K562 (cell line): Measurements from ENCODE around the gene H2BK1. TPM values are rescaled to one million over a fixed set of nuclear protein-coding genes. Genes with fewer than 3 reads are reported as not detected.
A peak's percentile ranks its signal among the peaks of the same experiment; 100 is the strongest.

Source experiments
- BHLHE40 ChIP-seq: IDR thresholded peaks from 2 replicates; pipeline ENCODE4 v1.6.1; 2011; ENCODE audit warnings: low read length, improper control_type of control experiment
- E2F3 ChIP-seq: fragments of 250-450 bp; sonication (Bioruptor Pico); IDR thresholded peaks from 2 replicates; pipeline ENCODE4 v1.4.0; 2020; ENCODE audit warnings: mild to moderate bottlenecking
- HEY1 ChIP-seq: fragments of 250-450 bp; sonication (Bioruptor Pico); IDR thresholded peaks from 2 replicates; pipeline ENCODE4 v1.5.0; 2020; ENCODE audit warnings: mild to moderate bottlenecking, moderate library complexity, borderline replicate concordance
- JUND ChIP-seq, 2 experiments: IDR thresholded peaks; 2 replicates in 1 of 2; 3 replicates in 1 of 2; pipeline ENCODE4 v1.6.1; 2011; ENCODE audit warnings: borderline replicate concordance in 2 of 2, low read depth in 2 of 2, low read length in 2 of 2, improper control_type of control experiment in 1 of 2, missing biosample characterization in 1 of 2, missing genetic modification characterization in 1 of 2, missing genetic modification reagents in 1 of 2
- KAT8 ChIP-seq: fragments of 450-650 bp; IDR thresholded peaks from 2 replicates; pipeline ENCODE4 v1.6.1; 2016; ENCODE audit warnings: low read depth, mild to moderate bottlenecking
- KDM4B ChIP-seq, 2 experiments: fragments of 450-650 bp in 1 of 2; sonication (generic) in 1 of 2; IDR thresholded peaks; 2 replicates each; pipeline ENCODE4 v1.6.1; 2016 to 2017; ENCODE audit warnings: borderline replicate concordance in 2 of 2, antibody characterized with exemption in 1 of 2, low read depth in 1 of 2, mild to moderate bottlenecking in 1 of 2
- MLLT1 ChIP-seq, 2 experiments: fragments of 450-650 bp; IDR thresholded peaks; 2 replicates each; pipeline ENCODE4 v1.6.1; 2016
- POLR3A ChIP-seq: IDR thresholded peaks from 2 replicates; pipeline ENCODE4 v1.6.1; 2011; ENCODE audit warnings: borderline replicate concordance, mild to moderate bottlenecking, moderate library complexity; ENCODE audit not compliant: insufficient read length, insufficient read depth; ENCODE audit errors: extremely low read depth
- SMAD3 ChIP-seq: fragments of 450-650 bp; formaldehyde crosslinking; conservative IDR thresholded peaks from 2 replicates; pipeline ENCODE4 v1.4.0; 2020; ENCODE audit warnings: mild to moderate bottlenecking
- SMC3 ChIP-seq: conservative IDR thresholded peaks from 2 replicates; pipeline ENCODE4 v1.6.1; 2011; ENCODE audit warnings: low read depth, low read length, improper control_type of control experiment; ENCODE audit not compliant: insufficient read depth
- TCF7 ChIP-seq: sonication (generic); IDR thresholded peaks from 2 replicates; pipeline ENCODE4 v1.6.1; 2016; ENCODE audit warnings: antibody characterized with exemption, borderline replicate concordance
- THRA ChIP-seq: fragments of 450-650 bp; IDR thresholded peaks from 2 replicates; pipeline ENCODE4 v1.6.1; 2017; ENCODE audit warnings: mild to moderate bottlenecking, moderate library complexity
- ZNF212 ChIP-seq: fragments of 450-650 bp; formaldehyde crosslinking; IDR thresholded peaks from 2 replicates; pipeline ENCODE4 v1.4.0; 2020; ENCODE audit warnings: mild to moderate bottlenecking
- ZNF274 ChIP-seq: IDR thresholded peaks from 2 replicates; pipeline ENCODE4 v1.6.1; 2011; ENCODE audit warnings: low read depth, mild to moderate bottlenecking, low read length, moderate library complexity, borderline replicate concordance
- ZNF77 ChIP-seq: fragments of 250-450 bp; sonication (Bioruptor Pico); IDR thresholded peaks from 2 replicates; pipeline ENCODE4 v1.5.0; 2020
- polyA plus RNA-seq, 8 experiments: library from polyadenylated mRNA; depleted of rRNA in 4 of 8; stranded (reverse) in 5 of 8; unstranded in 3 of 8; fragments of >200 nt; fragmentation: Nextera tagmentation in 2 of 8; fragmentation: Illumina TruSeq in 1 of 8; extraction: Ambion mirVana in 2 of 8; extraction: Trizol in 1 of 8; gene quantifications; 2 replicates each; pipeline versions ENCODE4 v1.2.1 to v1.2.3, GENCODE V29; 2011 to 2014; ENCODE audit warnings: inconsistent platforms in 1 of 8, missing spikeins in 1 of 8
- total RNA-seq, 7 experiments: library from RNA; depleted of rRNA in 6 of 7; stranded (reverse); fragments of >200 nt in 6 of 7; fragmentation: Illumina TruSeq in 2 of 7; extraction: Trizol in 2 of 7; gene quantifications; 2 replicates each; pipeline versions ENCODE4 v1.2.1 to v1.2.3, GENCODE V29; 2011 to 2021; ENCODE audit warnings: low replicate concordance in 1 of 7
- TF ChIP-seq, protein P1 (sequence below): sonication (generic); formaldehyde crosslinking; IDR thresholded peaks from 2 replicates; pipeline ENCODE4 v1.8.0; 2022; ENCODE audit warnings: mild to moderate bottlenecking, missing genetic modification reagents
- TF ChIP-seq, protein P2 (sequence below), 3 experiments: fragments of 200-800 bp in 1 of 3; sonication (Bioruptor generic) in 1 of 3; sonication (generic) in 1 of 3; formaldehyde crosslinking in 1 of 3; IDR thresholded peaks; 2 replicates each; pipeline versions ENCODE4 v1.6.1 to v1.8.0; 2016 to 2022; ENCODE audit warnings: mild to moderate bottlenecking in 2 of 3, missing compliant biosample characterization in 2 of 3, missing genetic modification characterization in 2 of 3, missing genetic modification reagents in 1 of 3
- TF ChIP-seq, protein P3 (sequence below): fragments of 450-650 bp; IDR thresholded peaks from one replicate; pipeline ENCODE4 v1.6.1; 2018; ENCODE audit warnings: mild to moderate bottlenecking, moderate library complexity; ENCODE audit not compliant: partially characterized antibody

Gene H2BK1
- total and polyA plus RNA-seq, 9 of the 15 experiments (the other 6 are each of a cell fraction or from before 2014, with no cell fraction given), result not detected

DNA sequence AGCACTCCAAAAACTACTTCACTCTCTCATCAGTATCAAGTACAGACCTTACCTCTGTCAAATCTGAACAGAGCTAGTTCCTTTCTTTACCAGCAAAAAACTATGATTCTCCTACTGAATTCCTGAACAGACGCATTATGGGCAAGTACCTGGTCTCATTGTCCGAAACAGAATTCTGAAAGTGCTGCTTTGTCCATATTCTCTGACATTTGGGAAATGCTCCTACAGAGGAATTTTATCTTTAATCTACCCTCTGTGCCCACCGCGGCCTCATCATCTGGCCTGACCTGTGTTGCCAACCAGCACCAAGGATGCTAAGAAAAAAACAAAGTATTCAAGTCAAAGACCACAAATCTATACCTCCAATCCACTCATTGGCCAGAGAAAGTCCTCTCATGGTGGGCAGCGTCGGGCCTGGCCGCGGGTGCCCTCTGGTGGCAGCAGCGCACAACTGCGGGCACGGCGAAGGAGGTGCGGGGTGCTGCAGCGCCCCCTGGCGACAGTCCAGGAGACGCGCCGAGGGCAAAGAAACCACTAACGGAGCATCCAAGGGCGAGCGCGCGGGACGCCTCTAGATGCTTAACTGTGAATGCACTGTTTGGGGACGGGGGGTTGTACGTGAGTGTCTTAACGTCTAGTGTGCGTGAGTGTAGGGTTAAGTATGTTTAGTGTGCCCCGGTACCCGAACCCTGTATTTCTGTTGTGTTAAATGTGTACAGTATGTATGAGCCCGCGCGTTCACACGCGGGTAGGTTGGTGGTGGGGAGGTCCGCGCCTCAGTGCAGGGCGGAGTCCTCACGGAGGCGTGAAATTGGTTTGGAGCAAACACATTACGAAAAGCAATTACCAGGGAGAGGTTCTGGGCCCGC is 37.8 kb downstream of the H2BK1 start (continued):
- TF ChIP-seq, protein P1, sequence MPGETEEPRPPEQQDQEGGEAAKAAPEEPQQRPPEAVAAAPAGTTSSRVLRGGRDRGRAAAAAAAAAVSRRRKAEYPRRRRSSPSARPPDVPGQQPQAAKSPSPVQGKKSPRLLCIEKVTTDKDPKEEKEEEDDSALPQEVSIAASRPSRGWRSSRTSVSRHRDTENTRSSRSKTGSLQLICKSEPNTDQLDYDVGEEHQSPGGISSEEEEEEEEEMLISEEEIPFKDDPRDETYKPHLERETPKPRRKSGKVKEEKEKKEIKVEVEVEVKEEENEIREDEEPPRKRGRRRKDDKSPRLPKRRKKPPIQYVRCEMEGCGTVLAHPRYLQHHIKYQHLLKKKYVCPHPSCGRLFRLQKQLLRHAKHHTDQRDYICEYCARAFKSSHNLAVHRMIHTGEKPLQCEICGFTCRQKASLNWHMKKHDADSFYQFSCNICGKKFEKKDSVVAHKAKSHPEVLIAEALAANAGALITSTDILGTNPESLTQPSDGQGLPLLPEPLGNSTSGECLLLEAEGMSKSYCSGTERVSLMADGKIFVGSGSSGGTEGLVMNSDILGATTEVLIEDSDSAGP (CRISPR knock-in tag), result 0 out of 2 replicates have a peak, but pooled peaks have one; percentile 18
- TF ChIP-seq, protein P2, sequence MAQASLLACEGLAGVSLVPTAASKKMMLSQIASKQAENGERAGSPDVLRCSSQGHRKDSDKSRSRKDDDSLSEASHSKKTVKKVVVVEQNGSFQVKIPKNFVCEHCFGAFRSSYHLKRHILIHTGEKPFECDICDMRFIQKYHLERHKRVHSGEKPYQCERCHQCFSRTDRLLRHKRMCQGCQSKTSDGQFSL (CRISPR knock-in tag; IDR thresholded peaks at IDR 0.05), result peak; percentile 78
- TF ChIP-seq, protein P2 (tag; IDR thresholded peaks at IDR 0.05), result no peak
- TF ChIP-seq SMC3, result peak; percentile 100
- peak; percentile 31 to 98; a peak in 3 of 4 replicates for TF ChIP-seq MLLT1 (IDR thresholded peaks at IDR 0.05)
- no peak for TF ChIP-seq HEY1 (CRISPR knock-in tag)
- TF ChIP-seq E2F3 (CRISPR knock-in tag), result 0 out of 2 replicates have a peak, but pooled peaks have one; percentile 8
- TF ChIP-seq KAT8, result no peak
- no peak for TF ChIP-seq POLR3A
- peak; percentile 64; the same call in 1 of the 2 replicates for TF ChIP-seq SMAD3
- peak; percentile 78 for TF ChIP-seq BHLHE40
- no peak for TF ChIP-seq ZNF77 (CRISPR knock-in tag)
- no peak for TF ChIP-seq THRA
- 0 out of 4 replicates have a peak, but pooled peaks of 1 of the 2 experiments have one; percentile 62 for TF ChIP-seq KDM4B (IDR thresholded peaks at IDR 0.05; ENCODE audit: borderline replicate concordance in 2 of 2, low read depth in 1 of 2)
- no peak for TF ChIP-seq ZNF212
- peak; percentile 35; the same call in 1 of the 2 replicates for TF ChIP-seq ZNF274
- TF ChIP-seq TCF7, result 0 out of 2 replicates have a peak, but pooled peaks have one; percentile 61
- TF ChIP-seq, protein P3, sequence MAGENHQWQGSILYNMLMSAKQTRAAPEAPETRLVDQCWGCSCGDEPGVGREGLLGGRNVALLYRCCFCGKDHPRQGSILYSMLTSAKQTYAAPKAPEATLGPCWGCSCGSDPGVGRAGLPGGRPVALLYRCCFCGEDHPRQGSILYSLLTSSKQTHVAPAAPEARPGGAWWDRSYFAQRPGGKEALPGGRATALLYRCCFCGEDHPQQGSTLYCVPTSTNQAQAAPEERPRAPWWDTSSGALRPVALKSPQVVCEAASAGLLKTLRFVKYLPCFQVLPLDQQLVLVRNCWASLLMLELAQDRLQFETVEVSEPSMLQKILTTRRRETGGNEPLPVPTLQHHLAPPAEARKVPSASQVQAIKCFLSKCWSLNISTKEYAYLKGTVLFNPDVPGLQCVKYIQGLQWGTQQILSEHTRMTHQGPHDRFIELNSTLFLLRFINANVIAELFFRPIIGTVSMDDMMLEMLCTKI, result no peak
- peak; percentile 82 for TF ChIP-seq JUND (IDR thresholded peaks at IDR 0.05; ENCODE audit: borderline replicate concordance, low read depth, low read length)
- peak; percentile 14; the same call in 1 of the 3 replicates for TF ChIP-seq JUND (tag; IDR thresholded peaks at IDR 0.05; ENCODE audit: borderline replicate concordance, low read depth, low read length)
